Spleen (tissue), 7 donors: ENCODE measurements around the gene GOLGA3.

Experiments used
- CTCF ChIP-seq, 11 experiments: fragments of 200-600 bp in 7 of 11; fragments of 450-650 bp in 4 of 11; sonication (generic) in 4 of 11; IDR thresholded peaks in 8 of 11; conservative IDR thresholded peaks in 3 of 11; 1 replicate in 7 of 11; 2 replicates in 4 of 11; pipeline versions ENCODE4 v1.4.0 to v1.8.0; 2016 to 2021; ENCODE audit warnings: antibody characterized with exemption in 11 of 11, inconsistent platforms in 4 of 11, mild to moderate bottlenecking in 1 of 11
- POLR2A ChIP-seq, 3 donors: fragments of 450-650 bp; IDR thresholded peaks; one replicate each; pipeline ENCODE4 v1.5.1; 2017; ENCODE audit warnings: antibody characterized with exemption in 3 of 3, mild to moderate bottlenecking in 1 of 3
- POLR2AphosphoS5 ChIP-seq, 3 donors: sonication (generic); formaldehyde crosslinking; IDR thresholded peaks; one replicate each; pipeline ENCODE4 v1.5.1; 2017; ENCODE audit warnings: antibody characterized with exemption in 3 of 3
- donor health status: DM: no; HTN: no; CAD: no; lungs with moderate emphysema.
- donor health status: DM: no; HTN: no; CAD: no.
- donor health status: DM: no; HTN: no; CAD: no.

- no peak for TF ChIP-seq POLR2A (IDR thresholded peaks at IDR 0.05)
- TF ChIP-seq CTCF (IDR thresholded peaks at IDR 0.05 in 8 of 11, conservative IDR thresholded peaks at IDR 0.05 in 3 of 11): no peak
- no peak for TF ChIP-seq POLR2AphosphoS5 (IDR thresholded peaks at IDR 0.05)
These were observed 82.1 kb downstream of the GOLGA3 start for GRCh38 chr12:132746613-132747012.
